ENCODE measurements around the gene WNT11. TPM values are rescaled to one million over a fixed set of nuclear protein-coding genes. Genes with fewer than 3 reads are reported as not detected.
A peak's percentile ranks its signal among the peaks of the same experiment; 100 is the strongest.

Gene WNT11
- polyA plus RNA-seq, 1 experiment: not detected

GRCh38 chr11:76237914-76238313 is 31.6 kb upstream of the WNT11 start:
- TF ChIP-seq, protein P1, sequence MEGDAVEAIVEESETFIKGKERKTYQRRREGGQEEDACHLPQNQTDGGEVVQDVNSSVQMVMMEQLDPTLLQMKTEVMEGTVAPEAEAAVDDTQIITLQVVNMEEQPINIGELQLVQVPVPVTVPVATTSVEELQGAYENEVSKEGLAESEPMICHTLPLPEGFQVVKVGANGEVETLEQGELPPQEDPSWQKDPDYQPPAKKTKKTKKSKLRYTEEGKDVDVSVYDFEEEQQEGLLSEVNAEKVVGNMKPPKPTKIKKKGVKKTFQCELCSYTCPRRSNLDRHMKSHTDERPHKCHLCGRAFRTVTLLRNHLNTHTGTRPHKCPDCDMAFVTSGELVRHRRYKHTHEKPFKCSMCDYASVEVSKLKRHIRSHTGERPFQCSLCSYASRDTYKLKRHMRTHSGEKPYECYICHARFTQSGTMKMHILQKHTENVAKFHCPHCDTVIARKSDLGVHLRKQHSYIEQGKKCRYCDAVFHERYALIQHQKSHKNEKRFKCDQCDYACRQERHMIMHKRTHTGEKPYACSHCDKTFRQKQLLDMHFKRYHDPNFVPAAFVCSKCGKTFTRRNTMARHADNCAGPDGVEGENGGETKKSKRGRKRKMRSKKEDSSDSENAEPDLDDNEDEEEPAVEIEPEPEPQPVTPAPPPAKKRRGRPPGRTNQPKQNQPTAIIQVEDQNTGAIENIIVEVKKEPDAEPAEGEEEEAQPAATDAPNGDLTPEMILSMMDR (IDR thresholded peaks at IDR 0.05; ENCODE audit: low read depth, low read length): 0 out of 2 replicates have a peak, but pooled peaks have one; percentile 14
- Histone ChIP-seq H3K27ac (ENCODE audit: low read depth, low read length) (no peak overlapping the region), H3K9me3 (ENCODE audit: control insufficient read depth, insufficient read depth, low read length) (no peaks in the 10 kb centered on the region; the same call in 1 of the 2 replicates), H3K4me3 (ENCODE audit: low read depth, low read length) (no peak overlapping the region), H3K27me3 (ENCODE audit: control insufficient read depth, insufficient read depth, low read length) (peaks cover 18% of the 10 kb centered on the region)
- POLR2A ChIA-PET: no interaction called here
- CTCF ChIA-PET: no interaction called here
- DNase-seq (ENCODE audit: low read depth, low spot score): no peak

- no peak overlapping the region for H3K4me3 ChIP-seq (ENCODE audit: low read depth, low read length)
These were observed 30.8 kb upstream of the WNT11 start for GRCh38 chr11:76237000-76237649.

DNA sequence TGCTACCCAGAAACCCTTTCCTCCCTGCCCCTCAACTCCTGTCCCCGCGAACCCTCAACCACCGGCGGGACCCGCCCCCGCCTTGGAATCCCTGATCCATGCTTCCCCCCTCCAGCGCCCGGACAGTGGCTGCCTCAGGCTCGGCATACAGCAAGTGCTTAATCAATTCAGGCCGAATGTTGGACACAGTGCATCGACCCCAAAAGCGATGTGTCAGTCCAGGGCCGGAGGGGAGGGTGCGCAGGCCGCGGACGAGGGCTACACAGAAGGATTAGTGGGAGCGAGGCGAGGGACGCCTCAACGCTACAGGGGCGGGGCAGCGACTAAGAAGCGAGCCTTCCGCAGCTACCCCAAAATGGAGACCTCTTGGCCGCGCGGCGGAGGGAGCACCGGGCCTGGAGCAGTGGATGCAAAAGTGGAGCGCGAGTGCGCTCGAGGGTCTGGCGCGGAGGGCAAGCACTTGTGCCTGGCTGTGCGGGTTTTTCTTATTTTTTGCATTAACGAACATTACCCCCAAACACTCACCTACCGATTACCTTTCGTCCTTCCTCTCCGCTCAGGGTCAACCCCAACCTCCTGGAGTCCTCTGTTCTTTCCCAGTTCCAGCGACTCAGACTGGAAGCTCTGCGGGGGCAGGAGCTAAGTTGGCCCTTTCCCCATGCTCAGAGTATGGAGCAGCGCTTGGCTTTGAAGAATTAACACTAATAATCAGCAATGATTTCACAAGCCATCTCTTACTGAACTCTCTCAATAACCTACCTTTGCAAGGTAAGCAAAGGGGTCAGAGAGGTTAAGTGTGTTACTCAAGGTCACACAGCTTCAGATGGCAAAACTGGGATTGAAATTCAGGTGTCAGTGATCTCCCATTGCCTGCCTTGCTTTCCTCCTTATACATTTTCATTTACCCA is 30.0 kb upstream of the WNT11 start:
- Histone ChIP-seq H3K4me3 (ENCODE audit: low read depth, low read length) (peak overlapping the region; percentile 91), H3K27ac (ENCODE audit: low read depth, low read length) (peak overlapping the region; percentile 31), H3K27me3 (ENCODE audit: control insufficient read depth, insufficient read depth, low read length) (peaks cover 8% of the 10 kb centered on the region), H3K9me3 (ENCODE audit: control insufficient read depth, insufficient read depth, low read length) (no peaks in the 10 kb centered on the region; the same call in 1 of the 2 replicates)
- POLR2A ChIA-PET: no interaction called here
- CTCF ChIA-PET: interaction anchor here (1.4 to 2.8 kb wide), 2 partner anchors 28 to 276 kb away, joined by 4 to 13 read pairs; no protein-coding TSS in a partner anchor
- no peak for DNase-seq (ENCODE audit: low read depth, low spot score)
- TF ChIP-seq, protein P1 (IDR thresholded peaks at IDR 0.05; ENCODE audit: low read depth, low read length): no peak

More at GRCh38 chr11:76237000-76237649, 30.8 kb upstream of the WNT11 start:
- Histone ChIP-seq H3K27ac (ENCODE audit: low read depth, low read length) (no peak overlapping the region), H3K9me3 (ENCODE audit: control insufficient read depth, insufficient read depth, low read length) (no peaks in the 10 kb centered on the region; the same call in 1 of the 2 replicates), H3K27me3 (ENCODE audit: control insufficient read depth, insufficient read depth, low read length) (peaks cover 11% of the 10 kb centered on the region)
- TF ChIP-seq, protein P1 (IDR thresholded peaks at IDR 0.05; ENCODE audit: low read depth, low read length): no peak
- ChIA-PET CTCF (no interaction called here), POLR2A (no interaction called here)
- no peak for DNase-seq (ENCODE audit: low read depth, low spot score)

GRCh38 chr11:76235233-76236091 is 29.2 kb upstream of the WNT11 start:
- Histone ChIP-seq H3K27ac (ENCODE audit: low read depth, low read length) (peak overlapping the region; percentile 94), H3K4me3 (ENCODE audit: low read depth, low read length) (peak overlapping the region; percentile 91), H3K9me3 (ENCODE audit: control insufficient read depth, insufficient read depth, low read length) (no peaks in the 10 kb centered on the region; the same call in 1 of the 2 replicates), H3K27me3 (ENCODE audit: control insufficient read depth, insufficient read depth, low read length) (peaks cover 14% of the 10 kb centered on the region)
- POLR2A ChIA-PET: interaction anchor here (1.2 kb wide), 1 partner anchor 40 kb away, joined by 3 read pairs; no protein-coding TSS in a partner anchor
- peak; percentile 85 for DNase-seq (ENCODE audit: low read depth, low spot score)
- CTCF ChIA-PET: interaction anchor here (0.6 to 2.8 kb wide), 7 partner anchors 10 to 338 kb away, joined by 3 to 13 read pairs (median 4); no protein-coding TSS in a partner anchor
- TF ChIP-seq, protein P1 (IDR thresholded peaks at IDR 0.05; ENCODE audit: low read depth, low read length): no peak

Measured in AG04450 (cell line).